GM19372 (cell line): ENCODE measurements around the gene ZNF407.
A peak's percentile ranks its signal among the peaks of the same experiment; 100 is the strongest.

Experiments
- ATAC-seq: cut with Tn5 transposase; IDR thresholded peaks from one replicate; pipeline ENCODE4 v1.9.1; 2021; ENCODE audit warnings: mild to moderate bottlenecking, low read depth, moderate library complexity; ENCODE audit not compliant: unreplicated experiment

Gene ZNF407

GRCh38 chr18:74582642-74583041 lies 15.0 kb upstream of the ZNF407 start:
- no peak for ATAC-seq

DNA sequence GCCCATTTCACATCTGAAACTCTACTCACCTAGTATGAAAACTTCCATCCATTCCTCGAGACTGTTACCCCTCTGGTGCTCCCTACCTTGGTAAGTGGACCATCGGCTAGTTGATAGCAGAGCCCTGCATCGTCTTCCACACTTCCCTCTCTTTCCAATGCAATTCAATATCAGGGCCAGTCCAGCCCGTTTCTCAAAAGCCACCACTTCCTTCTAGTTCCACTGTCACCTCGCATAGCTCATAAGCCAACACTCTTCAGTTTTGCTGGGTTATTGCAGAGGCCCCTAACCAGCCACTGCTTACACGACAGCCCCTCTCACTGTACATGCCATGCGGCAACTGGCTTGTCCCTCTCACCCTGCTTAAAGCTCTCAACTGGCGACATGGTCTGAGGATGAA lies 10.2 kb upstream of the ZNF407 start:
- ATAC-seq, result no peak

- no peak for ATAC-seq
Observed at GRCh38 chr18:74589021-74589420, 8.6 kb upstream of the ZNF407 start.

- no peak for ATAC-seq
Observed at GRCh38 chr18:74589811-74590210, 7.9 kb upstream of the ZNF407 start.

DNA sequence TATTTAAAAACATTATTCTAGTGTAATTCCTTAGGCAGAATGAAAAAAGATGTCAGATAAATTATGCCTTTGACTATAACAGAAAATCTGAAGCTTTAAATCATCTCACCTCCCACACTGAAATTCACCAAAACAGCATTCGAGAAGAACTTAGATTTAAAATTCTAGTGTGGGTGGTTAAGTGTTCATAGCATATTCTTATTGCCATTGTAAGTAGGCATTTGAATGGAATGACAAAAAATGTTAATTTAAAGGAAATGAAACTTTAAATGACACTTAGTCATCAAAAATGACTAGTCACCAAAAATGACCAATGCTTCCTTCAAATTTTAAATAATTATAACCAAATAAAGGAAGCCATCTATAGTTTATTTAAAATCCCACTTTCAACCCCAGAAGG lies 7.0 kb upstream of the ZNF407 start:
- ATAC-seq, result no peak

DNA sequence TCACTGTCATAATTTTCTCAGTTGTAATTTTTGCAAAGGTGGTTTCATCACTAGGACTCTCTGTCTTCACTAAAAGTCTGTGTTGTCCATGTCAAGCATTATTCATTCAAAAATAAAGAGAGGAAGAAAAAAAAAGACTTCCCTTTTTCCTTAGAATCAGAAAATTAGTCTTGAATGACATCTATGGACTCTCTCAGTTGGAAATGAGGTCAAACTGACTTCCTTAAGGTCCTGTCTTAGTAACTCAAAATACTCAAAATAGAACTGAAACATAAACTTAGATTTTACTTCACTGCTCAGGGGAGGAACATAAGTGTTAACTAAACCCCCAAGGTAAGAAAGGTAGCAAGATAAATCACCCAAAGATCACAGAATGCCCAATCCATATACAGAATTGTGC lies 2.2 kb upstream of the ZNF407 start:
- no peak for ATAC-seq

- ATAC-seq, result peak; percentile 28
Observed at GRCh38 chr18:74597034-74597661, 522 bp upstream of the ZNF407 start.

- ATAC-seq, result peak; percentile 54
Observed at GRCh38 chr18:74598350-74599001, 806 bp downstream of the ZNF407 start.

DNA sequence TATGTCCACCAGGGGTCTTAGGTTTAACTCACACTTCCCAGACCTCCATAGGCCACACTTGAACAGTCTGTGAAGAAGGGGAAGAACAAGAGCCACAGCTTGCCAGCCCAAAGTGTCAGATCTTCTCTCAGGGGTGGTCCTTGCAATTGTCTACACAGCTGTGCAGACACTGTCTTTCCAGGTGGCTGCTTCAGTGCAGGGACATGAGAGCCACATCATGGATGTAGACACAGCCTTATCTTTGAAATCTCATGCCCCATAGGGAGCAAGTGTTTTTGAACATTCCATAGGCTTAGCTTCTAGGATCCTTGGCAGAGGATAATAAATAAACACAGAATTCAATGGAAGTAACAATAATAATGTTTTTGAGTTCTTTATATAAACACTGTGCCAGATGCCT lies 6.7 kb downstream of the ZNF407 start:
- ATAC-seq, result no peak

GRCh38 chr18:74604774-74605173 lies 7.1 kb downstream of the ZNF407 start:
- ATAC-seq, result no peak

DNA sequence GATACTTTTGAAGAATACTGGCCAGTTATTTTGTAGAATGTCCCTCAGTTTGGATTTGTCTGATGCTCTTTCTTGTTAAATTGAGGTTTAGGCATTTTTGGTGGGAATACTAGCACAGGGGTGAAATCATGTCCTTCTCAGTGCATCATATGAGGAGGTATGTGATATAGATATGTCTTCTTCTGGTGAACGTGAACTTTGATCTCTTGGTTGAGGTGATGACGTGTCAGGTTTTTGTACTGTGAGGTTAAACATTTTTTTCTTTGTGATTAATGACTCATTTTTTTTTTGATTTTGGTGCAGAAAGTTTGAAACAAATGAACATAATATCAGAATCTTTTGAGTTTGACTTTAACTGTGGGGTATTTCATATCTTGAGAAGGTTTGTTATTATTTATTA lies 11.0 kb downstream of the ZNF407 start:
- ATAC-seq, result no peak

GRCh38 chr18:74609535-74609934 lies 11.9 kb downstream of the ZNF407 start:
- no peak for ATAC-seq

GRCh38 chr18:74610051-74610615 lies 12.5 kb downstream of the ZNF407 start:
- no peak for ATAC-seq

GRCh38 chr18:74610860-74611259 lies 13.2 kb downstream of the ZNF407 start:
- no peak for ATAC-seq

GRCh38 chr18:74611765-74612164 lies 14.1 kb downstream of the ZNF407 start:
- no peak for ATAC-seq

- ATAC-seq, result peak; percentile 64
Observed at GRCh38 chr18:74613381-74613780, 15.7 kb downstream of the ZNF407 start.

- no peak for ATAC-seq
Observed at GRCh38 chr18:74616494-74616893, 18.8 kb downstream of the ZNF407 start.

DNA sequence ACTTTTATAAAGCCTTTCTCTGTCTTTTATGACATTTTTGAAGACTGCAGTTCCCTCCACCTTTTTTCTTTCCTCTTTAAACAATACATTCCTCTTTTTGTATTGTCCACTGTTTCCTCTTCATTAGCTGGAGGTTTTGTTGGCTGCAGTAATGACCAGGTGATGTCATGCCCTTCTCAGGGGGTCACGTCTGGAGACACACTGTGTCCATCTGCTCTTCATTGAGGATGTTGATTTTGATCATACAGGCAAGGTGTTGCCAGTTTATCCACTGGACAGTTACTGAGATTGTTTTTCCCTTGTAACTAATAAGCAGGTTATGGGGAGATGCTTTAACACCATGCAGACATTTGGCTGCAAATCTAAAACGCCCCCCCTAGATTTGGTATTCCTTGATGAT lies 19.8 kb downstream of the ZNF407 start:
- no peak for ATAC-seq

GRCh38 chr18:74622072-74622471 lies 24.4 kb downstream of the ZNF407 start:
- no peak for ATAC-seq

GRCh38 chr18:74623047-74623816 lies 25.6 kb downstream of the ZNF407 start:
- no peak for ATAC-seq

- ATAC-seq, result no peak
Observed at GRCh38 chr18:74624466-74624865, 26.8 kb downstream of the ZNF407 start.
